Activated CD8-positive, alpha-beta T cell treated with anti-CD3 and anti-CD28 coated beads, Interleukin-2, amount 10 ng/mL, durations not matched to agents 7 days and 5 days (primary cell): ENCODE results near the gene TEKT5. TPM values are rescaled to one million over a fixed set of nuclear protein-coding genes. Genes with fewer than 3 reads are reported as not detected.
"Not testable (repeated sequence)": the region's sequence is repeated elsewhere in the genome, so short reads cannot be mapped to it uniquely, and the experiment has no call there.

Experiments used
- ATAC-seq: fragments of 150-1000 bp; cut with Tn5 transposase; one replicate; pipeline ENCODE4 v1.10.0; 2021; ENCODE audit warnings: moderate library complexity
- CTCF ChIA-PET: fragments of 350-600 bp; sonication (Branson Sonifier 250); formaldehyde crosslinking; loops from one replicate; lab custom pipeline; 2021; ENCODE audit warnings: antibody characterized with exemption; lab: Charles Lee
- POLR2A ChIA-PET: fragments of 350-600 bp; sonication (Branson Sonifier 250); formaldehyde crosslinking; loops from one replicate; lab custom pipeline; 2021; ENCODE audit warnings: antibody characterized with exemption; lab: Charles Lee
- DNase-seq: peaks from one replicate; pipeline ENCODE4 v3.0.0-alpha.2; 2020
- H3K27ac Mint-ChIP-seq: one replicate; pipeline ENCODE4 v1.8.0; 2021; ENCODE audit warnings: mild to moderate bottlenecking, mixed read lengths
- H3K27me3 Mint-ChIP-seq: one replicate; pipeline ENCODE4 v1.8.0; 2021; ENCODE audit warnings: low read depth, mixed read lengths
- H3K36me3 Mint-ChIP-seq: one replicate; pipeline ENCODE4 v1.8.0; 2021; ENCODE audit warnings: low read depth, mixed read lengths
- H3K4me1 Mint-ChIP-seq: one replicate; pipeline ENCODE4 v1.8.0; 2021; ENCODE audit warnings: low read depth, mixed read lengths
- H3K4me3 Mint-ChIP-seq: one replicate; pipeline ENCODE4 v1.8.0; 2021; ENCODE audit warnings: mild to moderate bottlenecking, mixed read lengths
- H3K9me3 Mint-ChIP-seq: one replicate; pipeline ENCODE4 v1.8.0; 2022; ENCODE audit warnings: mixed read lengths; ENCODE audit not compliant: insufficient read depth
- total RNA-seq, 2 experiments: library from RNA; stranded (reverse); gene quantifications; one replicate each; pipeline ENCODE4 v1.2.3, GENCODE V29; 2021

Gene TEKT5
- total RNA-seq, 2 experiments from 2014 or later = not detected

DNA sequence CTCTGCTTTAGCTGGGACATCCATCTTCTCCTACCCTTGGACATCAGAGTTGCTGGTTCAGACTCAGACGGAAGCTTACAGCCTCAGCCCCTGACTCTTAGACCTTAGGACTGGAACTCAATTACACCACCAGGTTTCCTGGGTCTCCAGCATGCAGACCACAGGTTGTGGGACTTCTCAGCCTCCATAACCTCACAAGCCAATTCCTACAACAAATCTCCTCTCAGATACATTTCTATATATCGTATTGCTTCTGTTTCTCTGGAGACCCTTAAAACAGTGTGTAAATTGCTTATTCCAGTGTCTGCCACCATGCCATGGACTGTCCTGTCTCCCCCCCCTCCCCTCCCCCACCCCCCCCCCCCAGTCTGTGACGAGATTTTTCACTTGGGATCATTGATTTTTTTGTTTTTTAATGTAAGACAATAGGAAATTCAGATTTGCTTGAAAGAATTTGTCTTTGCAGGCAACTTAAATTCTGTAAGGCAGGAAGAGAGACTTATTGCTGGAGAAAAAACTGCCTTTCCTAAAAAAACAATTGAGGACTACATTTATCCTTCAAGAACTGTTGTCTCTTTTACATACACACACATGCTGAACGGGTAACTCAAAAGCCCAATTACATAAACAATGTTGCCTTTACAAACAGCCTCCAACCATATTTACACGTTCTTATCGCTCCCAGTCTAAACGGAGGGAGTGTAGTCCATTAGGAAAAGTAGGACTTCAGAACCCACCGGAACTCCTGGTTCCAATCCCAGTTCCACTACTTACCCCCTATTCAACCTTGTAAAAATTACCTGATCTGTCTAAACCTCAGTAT is 39.9 kb downstream of the TEKT5 start:
- DNase-seq = no peak
- Mint-ChIP-seq H3K4me3 (no peak overlapping the region), H3K4me1 (no peaks in the 10 kb centered on the region), H3K27me3 (no peaks in the 10 kb centered on the region), H3K27ac (no peak overlapping the region), H3K36me3 (no peaks in the 10 kb centered on the region), H3K9me3 (no peaks in the 10 kb centered on the region)
- POLR2A ChIA-PET = no interaction called here
- no peak for ATAC-seq
- CTCF ChIA-PET = no interaction called here

DNA sequence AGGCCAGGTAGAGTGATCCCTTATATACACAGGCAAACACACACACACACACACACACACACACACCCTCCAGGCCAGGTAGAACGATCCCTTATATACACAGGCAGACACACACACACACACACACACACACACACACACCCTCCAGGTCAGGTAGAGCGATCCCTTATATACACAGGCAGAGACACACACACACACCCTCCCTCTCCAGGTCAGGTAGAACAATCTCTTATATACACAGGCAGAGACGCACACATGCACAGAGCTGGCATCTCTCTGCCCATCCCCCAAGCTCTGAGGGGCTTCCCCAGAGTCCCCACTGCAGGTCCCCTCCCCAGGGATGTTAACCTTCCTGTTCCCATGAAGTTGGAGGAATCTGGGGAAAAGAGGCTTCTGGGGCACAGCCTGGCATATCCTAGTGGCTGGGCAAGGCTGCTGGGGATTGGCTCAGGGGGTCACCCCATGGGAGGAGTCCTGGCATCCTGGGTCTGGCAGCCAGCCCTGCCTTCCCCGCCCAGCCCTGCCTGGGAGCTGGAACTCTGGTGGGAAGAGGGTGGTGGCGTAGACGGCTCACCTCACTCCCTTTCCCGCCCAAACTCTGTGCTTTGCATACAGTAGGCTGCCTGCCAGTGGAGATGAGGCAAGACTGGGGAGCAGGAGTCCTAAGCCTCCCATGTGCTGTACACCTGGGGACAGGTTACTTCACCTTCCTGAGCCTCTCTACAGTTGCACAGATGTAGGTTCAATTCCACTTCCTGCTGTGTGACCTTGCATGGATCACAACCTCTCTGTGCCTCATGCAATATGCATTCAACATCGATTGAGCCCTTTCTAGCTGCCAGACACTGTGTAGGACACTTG is 41.8 kb downstream of the TEKT5 start:
- ChIA-PET POLR2A (interaction anchor here (0.7 kb wide), 1 partner anchor 100 kb away, joined by 3 read pairs; no protein-coding TSS in a partner anchor), CTCF (no interaction called here)
- Mint-ChIP-seq H3K36me3 (no peaks in the 10 kb centered on the region), H3K4me3 (no peak overlapping the region), H3K9me3 (no peaks in the 10 kb centered on the region), H3K27ac (no peak overlapping the region), H3K27me3 (no peaks in the 10 kb centered on the region), H3K4me1 (no peaks in the 10 kb centered on the region)
- DNase-seq (no peak), ATAC-seq (no peak)

- H3K36me3 Mint-ChIP-seq, H3K4me1 Mint-ChIP-seq, POLR2A ChIA-PET, H3K27ac Mint-ChIP-seq, ATAC-seq, H3K4me3 Mint-ChIP-seq, H3K27me3 Mint-ChIP-seq, H3K9me3 Mint-ChIP-seq, CTCF ChIA-PET, DNase-seq: not testable (repeated sequence)
Observed at GRCh38 chr16:10649098-10649497, 45.6 kb downstream of the TEKT5 start.

GRCh38 chr16:10647721-10648296 is 46.9 kb downstream of the TEKT5 start:
- Mint-ChIP-seq H3K36me3 (no peaks in the 10 kb centered on the region), H3K9me3 (no peaks in the 10 kb centered on the region), H3K4me3 (no peak overlapping the region), H3K27ac (no peak overlapping the region), H3K4me1 (no peaks in the 10 kb centered on the region), H3K27me3 (no peaks in the 10 kb centered on the region)
- ATAC-seq (no peak), DNase-seq (no peak)
- ChIA-PET CTCF (no interaction called here), POLR2A (no interaction called here)

DNA sequence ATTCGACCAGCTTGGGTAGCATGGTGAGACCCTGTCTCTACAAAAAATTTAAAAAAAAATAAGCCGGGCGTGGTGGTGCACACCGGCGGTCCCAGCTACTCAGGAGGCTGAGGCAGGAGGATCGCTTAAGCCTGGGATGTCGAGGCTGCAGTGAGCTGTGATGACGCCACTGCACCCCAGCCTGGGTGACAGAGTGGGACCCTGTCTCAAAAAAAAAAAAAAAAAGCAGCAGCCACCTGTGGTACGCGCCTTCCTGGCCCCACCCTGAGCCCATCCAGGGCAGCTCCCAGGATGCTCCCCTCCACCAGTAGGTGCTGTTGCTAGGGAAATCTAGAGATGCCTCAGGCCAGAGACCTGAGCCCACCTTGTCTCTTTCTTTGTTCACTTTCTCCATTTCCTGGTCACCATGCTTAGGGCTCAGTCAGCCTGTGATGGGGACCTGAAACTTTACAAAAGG is 47.4 kb downstream of the TEKT5 start:
- Mint-ChIP-seq H3K36me3 (no peaks in the 10 kb centered on the region), H3K9me3 (no peaks in the 10 kb centered on the region), H3K27ac (no peak overlapping the region), H3K27me3 (no peaks in the 10 kb centered on the region), H3K4me1 (no peaks in the 10 kb centered on the region), H3K4me3 (no peak overlapping the region)
- DNase-seq (no peak), ATAC-seq (no peak)
- ChIA-PET CTCF (no interaction called here), POLR2A (no interaction called here)

- Mint-ChIP-seq H3K27ac (no peak overlapping the region), H3K27me3 (no peaks in the 10 kb centered on the region), H3K9me3 (no peaks in the 10 kb centered on the region), H3K4me1 (no peaks in the 10 kb centered on the region), H3K4me3 (no peak overlapping the region), H3K36me3 (no peaks in the 10 kb centered on the region)
- CTCF ChIA-PET = interaction anchor here (0.7 kb wide), 1 partner anchor 43 kb away, joined by 3 read pairs; no protein-coding TSS in a partner anchor
- no peak for ATAC-seq
- POLR2A ChIA-PET = no interaction called here
- DNase-seq = no peak
Observed at GRCh38 chr16:10646581-10647263, 48.0 kb downstream of the TEKT5 start.

GRCh38 chr16:10646228-10646580 is 48.5 kb downstream of the TEKT5 start:
- Mint-ChIP-seq H3K4me3 (no peak overlapping the region), H3K36me3 (no peaks in the 10 kb centered on the region), H3K9me3 (no peaks in the 10 kb centered on the region), H3K27ac (no peak overlapping the region), H3K27me3 (no peaks in the 10 kb centered on the region), H3K4me1 (no peaks in the 10 kb centered on the region)
- ChIA-PET POLR2A (no interaction called here), CTCF (interaction anchor here (0.7 kb wide), 1 partner anchor 44 kb away, joined by 3 read pairs; no protein-coding TSS in a partner anchor)
- no peak for ATAC-seq
- DNase-seq = no peak

GRCh38 chr16:10644092-10644491 is 50.6 kb downstream of the TEKT5 start:
- H3K27ac Mint-ChIP-seq = no peak overlapping the region
- H3K36me3 Mint-ChIP-seq = no peaks in the 10 kb centered on the region
- H3K27me3 Mint-ChIP-seq = no peaks in the 10 kb centered on the region
- POLR2A ChIA-PET = no interaction called here
- DNase-seq (no peak), ATAC-seq (no peak)
- H3K4me1 Mint-ChIP-seq = no peaks in the 10 kb centered on the region
- CTCF ChIA-PET = no interaction called here
- H3K9me3 Mint-ChIP-seq = no peaks in the 10 kb centered on the region
- H3K4me3 Mint-ChIP-seq = no peak overlapping the region

GRCh38 chr16:10642964-10643363 is 51.8 kb downstream of the TEKT5 start:
- ATAC-seq (no peak), DNase-seq (no peak)
- no peak overlapping the region for H3K4me3 Mint-ChIP-seq
- CTCF ChIA-PET = no interaction called here
- no peaks in the 10 kb centered on the region for H3K36me3 Mint-ChIP-seq
- no peaks in the 10 kb centered on the region for H3K9me3 Mint-ChIP-seq
- POLR2A ChIA-PET = no interaction called here
- H3K27me3 Mint-ChIP-seq = no peaks in the 10 kb centered on the region
- H3K4me1 Mint-ChIP-seq = no peaks in the 10 kb centered on the region
- H3K27ac Mint-ChIP-seq = no peak overlapping the region

DNA sequence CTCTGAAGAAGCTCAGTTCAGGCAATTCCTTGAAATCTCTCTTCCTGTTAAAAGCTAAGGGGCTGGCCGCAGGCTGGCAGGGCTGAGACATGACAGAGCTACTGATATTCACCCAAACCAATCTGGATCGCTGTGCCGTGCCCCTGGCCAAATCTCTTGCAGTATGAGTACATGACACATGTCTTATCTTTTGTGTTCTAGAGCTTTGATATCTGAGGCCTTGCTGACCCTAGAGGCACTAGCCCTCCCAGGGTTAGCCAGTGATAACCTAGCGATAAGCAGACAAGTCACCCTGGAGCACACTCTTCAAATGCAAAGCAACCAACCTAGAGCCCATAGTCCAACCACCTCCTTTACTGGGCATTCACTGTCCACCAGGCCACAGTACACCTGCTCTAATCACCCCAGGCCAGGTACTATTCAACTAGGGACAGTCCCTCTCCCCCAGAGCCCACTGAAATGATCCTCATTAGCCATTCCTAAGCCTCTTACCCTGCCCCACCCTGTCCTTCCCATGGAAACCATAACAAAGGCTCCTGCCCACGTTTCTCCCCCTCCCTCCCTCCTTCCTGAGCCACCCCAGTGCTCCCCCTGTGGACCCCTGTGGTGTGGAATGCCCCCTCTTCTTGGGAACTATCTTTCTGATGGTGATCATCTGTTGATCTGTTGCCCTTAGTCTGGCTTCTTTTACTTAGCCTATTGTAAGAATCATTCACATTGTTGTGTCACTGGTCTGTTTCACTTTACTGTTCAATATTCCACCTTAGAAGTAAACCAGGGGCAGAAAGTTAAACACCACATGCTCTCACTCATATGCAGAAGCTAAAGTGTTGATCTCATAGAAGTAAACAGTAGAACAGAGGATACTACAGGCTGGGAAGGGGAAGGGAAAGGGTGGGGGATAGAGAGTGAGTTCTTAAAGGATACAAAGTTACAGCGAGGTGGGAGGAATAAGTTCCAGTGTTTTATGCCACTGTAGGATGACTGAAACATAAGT is 52.5 kb downstream of the TEKT5 start:
- no peak for ATAC-seq
- no peaks in the 10 kb centered on the region for H3K36me3 Mint-ChIP-seq
- ChIA-PET POLR2A (no interaction called here), CTCF (no interaction called here)
- no peak overlapping the region for H3K4me3 Mint-ChIP-seq
- no peaks in the 10 kb centered on the region for H3K27me3 Mint-ChIP-seq
- H3K27ac Mint-ChIP-seq = no peak overlapping the region
- H3K9me3 Mint-ChIP-seq = no peaks in the 10 kb centered on the region
- no peaks in the 10 kb centered on the region for H3K4me1 Mint-ChIP-seq
- no peak for DNase-seq

DNA sequence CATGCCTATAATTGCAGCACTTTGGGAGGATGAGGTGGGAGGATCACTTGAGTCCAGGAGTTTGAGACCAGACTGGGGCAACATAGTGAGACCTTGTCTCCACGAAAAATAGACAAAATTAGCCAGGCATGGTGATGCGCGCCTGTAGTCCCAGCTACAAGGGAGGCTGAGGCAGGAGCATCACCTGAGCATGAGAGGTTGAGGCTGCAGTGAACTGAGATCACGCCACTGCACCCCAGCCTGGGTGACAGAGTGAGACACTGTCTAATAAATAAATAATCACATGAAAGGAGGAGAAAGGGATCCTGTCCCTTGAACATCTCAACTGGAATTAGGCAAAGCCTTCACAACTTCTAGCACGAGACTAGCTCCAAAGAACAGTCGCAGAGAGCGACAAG is 53.2 kb downstream of the TEKT5 start:
- no peak for ATAC-seq
- ChIA-PET CTCF (no interaction called here), POLR2A (no interaction called here)
- H3K27ac Mint-ChIP-seq = no peak overlapping the region
- H3K4me3 Mint-ChIP-seq = no peak overlapping the region
- no peaks in the 10 kb centered on the region for H3K36me3 Mint-ChIP-seq
- no peaks in the 10 kb centered on the region for H3K9me3 Mint-ChIP-seq
- no peak for DNase-seq
- no peaks in the 10 kb centered on the region for H3K27me3 Mint-ChIP-seq
- no peaks in the 10 kb centered on the region for H3K4me1 Mint-ChIP-seq
